Progenitor cell of endocrine pancreas (in vitro differentiated cells): Measurements from ENCODE around the gene GPR150. TPM values are rescaled to one million over a fixed set of nuclear protein-coding genes. Genes with fewer than 3 reads are reported as not detected.

Experiments used
- DNase-seq: peaks from one replicate; pipeline ENCODE4 v3.0.0; 2021; ENCODE audit warnings: low spot score; ENCODE audit not compliant: unreplicated experiment
- H3K27ac Mint-ChIP-seq: 2 replicates; pipeline ENCODE4 v1.8.0; 2021; ENCODE audit warnings: mild to moderate bottlenecking, moderate library complexity, mixed read lengths
- H3K27me3 Mint-ChIP-seq: 2 replicates; pipeline ENCODE4 v1.8.0; 2021; ENCODE audit warnings: mixed read lengths
- H3K36me3 Mint-ChIP-seq: 2 replicates; pipeline ENCODE4 v1.8.0; 2022; ENCODE audit warnings: mixed read lengths; ENCODE audit not compliant: insufficient read depth
- H3K4me1 Mint-ChIP-seq: 2 replicates; pipeline ENCODE4 v1.8.0; 2021; ENCODE audit warnings: low read depth, mixed read lengths
- H3K4me3 Mint-ChIP-seq: 2 replicates; pipeline ENCODE4 v1.8.0; 2021; ENCODE audit warnings: low read depth, mild to moderate bottlenecking, moderate library complexity, mixed read lengths
- H3K9me3 Mint-ChIP-seq: 2 replicates; pipeline ENCODE4 v1.8.0; 2021; ENCODE audit warnings: low read depth, mixed read lengths
- total RNA-seq: library from RNA; stranded (reverse); gene quantifications from 2 replicates; pipeline ENCODE4 v1.2.1, GENCODE V29; 2021
- TF ChIP-seq, protein P1 (sequence below): fragments of 200-600 bp; sonication (generic); IDR thresholded peaks from one replicate; pipeline ENCODE4 v1.5.0; 2021; ENCODE audit warnings: antibody characterized with exemption, mild to moderate bottlenecking; ENCODE audit not compliant: unreplicated experiment

Gene GPR150
- total RNA-seq, 1 donor from 2014 or later = not detected

DNA sequence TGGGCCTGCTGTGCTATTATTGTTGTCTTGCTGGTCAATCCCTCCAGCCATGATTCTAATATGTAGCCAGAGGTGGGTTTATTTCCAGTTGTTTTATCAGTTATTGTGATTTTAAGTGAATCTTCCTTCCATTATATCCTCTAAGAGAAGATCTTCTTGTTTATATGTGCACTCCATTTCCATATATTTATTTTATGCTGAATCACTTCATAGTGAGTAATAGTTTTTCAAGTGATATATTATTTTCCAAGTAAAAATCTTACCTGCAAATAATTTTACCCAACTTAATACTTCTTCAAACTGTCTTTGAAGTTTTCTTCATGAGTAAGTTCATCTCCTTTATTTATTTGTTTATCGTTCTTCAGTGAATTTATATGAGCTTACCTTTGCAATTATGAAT is 13.5 kb upstream of the GPR150 start:
- H3K27me3 Mint-ChIP-seq = no peaks in the 10 kb centered on the region
- no peak overlapping the region for H3K4me3 Mint-ChIP-seq
- no peak for DNase-seq
- H3K4me1 Mint-ChIP-seq = no peaks in the 10 kb centered on the region
- TF ChIP-seq, protein P1, sequence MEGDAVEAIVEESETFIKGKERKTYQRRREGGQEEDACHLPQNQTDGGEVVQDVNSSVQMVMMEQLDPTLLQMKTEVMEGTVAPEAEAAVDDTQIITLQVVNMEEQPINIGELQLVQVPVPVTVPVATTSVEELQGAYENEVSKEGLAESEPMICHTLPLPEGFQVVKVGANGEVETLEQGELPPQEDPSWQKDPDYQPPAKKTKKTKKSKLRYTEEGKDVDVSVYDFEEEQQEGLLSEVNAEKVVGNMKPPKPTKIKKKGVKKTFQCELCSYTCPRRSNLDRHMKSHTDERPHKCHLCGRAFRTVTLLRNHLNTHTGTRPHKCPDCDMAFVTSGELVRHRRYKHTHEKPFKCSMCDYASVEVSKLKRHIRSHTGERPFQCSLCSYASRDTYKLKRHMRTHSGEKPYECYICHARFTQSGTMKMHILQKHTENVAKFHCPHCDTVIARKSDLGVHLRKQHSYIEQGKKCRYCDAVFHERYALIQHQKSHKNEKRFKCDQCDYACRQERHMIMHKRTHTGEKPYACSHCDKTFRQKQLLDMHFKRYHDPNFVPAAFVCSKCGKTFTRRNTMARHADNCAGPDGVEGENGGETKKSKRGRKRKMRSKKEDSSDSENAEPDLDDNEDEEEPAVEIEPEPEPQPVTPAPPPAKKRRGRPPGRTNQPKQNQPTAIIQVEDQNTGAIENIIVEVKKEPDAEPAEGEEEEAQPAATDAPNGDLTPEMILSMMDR = no peak
- no peaks in the 10 kb centered on the region for H3K9me3 Mint-ChIP-seq
- H3K27ac Mint-ChIP-seq = no peak overlapping the region
- peaks cover 5% of the 10 kb centered on the region for H3K36me3 Mint-ChIP-seq

DNA sequence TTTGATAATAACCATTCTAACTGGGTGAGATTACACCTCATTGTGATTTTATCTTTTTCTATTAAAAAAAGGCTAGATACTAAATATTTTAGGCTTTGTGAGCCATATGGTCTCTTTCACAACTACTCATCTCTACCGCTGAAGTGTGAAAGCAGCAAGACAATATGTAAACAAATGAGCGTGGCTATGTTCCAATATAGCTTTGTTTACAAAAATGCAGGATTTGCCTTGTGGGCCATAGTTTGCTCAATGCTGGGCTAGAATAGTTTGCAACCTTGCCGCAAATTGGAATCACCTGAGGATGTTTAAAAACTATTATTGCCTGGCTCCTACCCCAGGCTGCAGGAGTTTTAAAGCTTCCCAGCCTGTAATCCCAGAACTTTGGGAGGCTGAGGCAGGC is 10.2 kb upstream of the GPR150 start:
- H3K36me3 Mint-ChIP-seq = peaks cover 5% of the 10 kb centered on the region
- TF ChIP-seq, protein P1 = no peak
- H3K27me3 Mint-ChIP-seq = no peaks in the 10 kb centered on the region
- no peaks in the 10 kb centered on the region for H3K4me1 Mint-ChIP-seq
- no peak overlapping the region for H3K4me3 Mint-ChIP-seq
- no peak overlapping the region for H3K27ac Mint-ChIP-seq
- peaks cover 9% of the 10 kb centered on the region for H3K9me3 Mint-ChIP-seq
- DNase-seq = no peak

DNA sequence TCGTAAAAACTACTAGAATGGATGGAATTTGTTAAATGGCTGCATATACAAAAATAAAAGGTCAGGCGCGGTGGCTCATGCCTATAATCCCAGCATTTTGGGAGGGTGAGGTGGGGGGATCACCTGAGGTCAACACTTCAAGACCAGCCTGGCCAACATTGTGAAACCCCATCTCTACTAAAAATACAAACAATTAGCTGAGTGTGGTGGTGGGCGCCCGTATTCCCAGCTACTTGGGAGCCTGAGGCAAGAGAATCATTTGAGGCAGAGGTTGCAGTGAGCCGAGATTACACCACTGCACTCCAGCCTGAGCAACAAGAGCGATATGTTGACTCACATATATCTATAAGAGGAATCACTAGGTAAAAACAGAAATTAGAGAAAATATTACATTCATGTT is 9.3 kb upstream of the GPR150 start:
- no peak overlapping the region for H3K27ac Mint-ChIP-seq
- H3K27me3 Mint-ChIP-seq = no peaks in the 10 kb centered on the region
- DNase-seq = no peak
- H3K9me3 Mint-ChIP-seq = peaks cover 9% of the 10 kb centered on the region
- H3K4me3 Mint-ChIP-seq = no peak overlapping the region
- H3K4me1 Mint-ChIP-seq = no peaks in the 10 kb centered on the region
- peaks cover 2% of the 10 kb centered on the region for H3K36me3 Mint-ChIP-seq
- TF ChIP-seq, protein P1 = no peak

DNA sequence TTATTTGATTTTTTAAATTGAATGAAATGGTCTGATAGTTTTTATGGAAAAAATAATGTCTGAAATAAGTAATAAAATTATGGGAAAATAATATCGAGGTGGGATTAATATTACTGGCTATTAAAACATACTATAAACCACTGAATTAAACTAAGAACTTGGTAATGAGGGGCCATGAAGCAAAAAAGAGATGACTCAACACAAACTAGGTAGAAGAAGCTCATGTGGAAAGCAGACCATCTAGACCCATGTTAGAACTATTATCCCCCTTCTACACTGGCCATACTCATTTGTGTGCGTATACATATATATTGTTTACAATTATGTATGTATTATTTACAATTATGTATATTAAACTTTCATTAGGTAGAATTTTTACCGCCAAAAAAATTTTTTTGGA is 8.5 kb upstream of the GPR150 start:
- Mint-ChIP-seq H3K4me3 (no peak overlapping the region), H3K4me1 (no peaks in the 10 kb centered on the region), H3K27me3 (no peaks in the 10 kb centered on the region), H3K27ac (no peak overlapping the region), H3K9me3 (peaks cover 9% of the 10 kb centered on the region), H3K36me3 (peaks cover 1% of the 10 kb centered on the region)
- DNase-seq = no peak
- TF ChIP-seq, protein P1 = no peak

DNA sequence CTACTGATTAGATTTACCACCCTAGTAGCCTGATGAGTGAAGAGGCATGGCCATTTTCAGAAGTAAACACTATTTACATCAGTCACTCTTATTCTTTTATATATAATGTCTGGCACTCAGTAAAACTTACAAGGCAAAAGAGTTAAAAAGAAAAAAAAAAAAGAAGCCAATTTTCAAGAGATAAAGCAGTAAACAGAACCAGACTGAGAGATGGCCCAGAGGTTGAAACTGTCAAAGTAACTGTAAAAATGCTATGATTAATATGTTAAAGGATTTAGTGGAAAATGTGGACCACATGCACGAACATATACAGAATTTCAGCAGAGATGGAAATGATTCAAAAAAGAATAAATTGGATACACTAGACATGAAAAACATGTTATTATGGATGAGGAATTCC is 6.4 kb upstream of the GPR150 start:
- TF ChIP-seq, protein P1 = no peak
- no peak for DNase-seq
- H3K9me3 Mint-ChIP-seq = peaks cover 9% of the 10 kb centered on the region
- H3K4me1 Mint-ChIP-seq = no peaks in the 10 kb centered on the region
- no peak overlapping the region for H3K4me3 Mint-ChIP-seq
- peaks cover 13% of the 10 kb centered on the region for H3K27me3 Mint-ChIP-seq
- H3K36me3 Mint-ChIP-seq = peaks cover 1% of the 10 kb centered on the region
- no peak overlapping the region for H3K27ac Mint-ChIP-seq
